Prostate gland (tissue), 2 donors: ENCODE results near the gene CDK14. TPM values are rescaled to one million over a fixed set of nuclear protein-coding genes. Genes with fewer than 3 reads are reported as not detected.
A peak's percentile ranks its signal among the peaks of the same experiment; 100 is the strongest.

Experiments used
- DNase-seq: peaks from one replicate; pipeline ENCODE4 v3.0.0-alpha.2; 2019; ENCODE audit warnings: low spot score
- H3K27ac ChIP-seq, 2 donors: fragments of 200-600 bp; sonication (generic); 2 replicates each; pipeline ENCODE4 v1.5.1; 2017 to 2019
- H3K27me3 ChIP-seq: fragments of 200-600 bp; sonication (generic); replicated peaks from 2 replicates; pipeline ENCODE4 v1.5.1; 2019; ENCODE audit not compliant: insufficient read depth
- H3K36me3 ChIP-seq, 2 donors: fragments of 200-600 bp; sonication (generic); 1 replicate in 1 of 2; 2 replicates in 1 of 2; pipeline versions ENCODE4 v1.5.1 to v1.8.1; 2017 to 2019
- H3K4me1 ChIP-seq: fragments of 200-600 bp; sonication (generic); replicated peaks from 2 replicates; pipeline ENCODE4 v1.5.1; 2019
- H3K4me3 ChIP-seq, 2 donors: fragments of 200-600 bp; sonication (generic); 2 replicates each; pipeline ENCODE4 v1.5.1; 2017 to 2019
- H3K9me3 ChIP-seq: fragments of 200-600 bp; sonication (generic); 2 replicates; pipeline ENCODE4 v1.5.1; 2017
- POLR2A ChIP-seq: fragments of 450-650 bp; IDR thresholded peaks from one replicate; pipeline ENCODE4 v1.6.1; 2016; ENCODE audit warnings: antibody characterized with exemption, mild to moderate bottlenecking
- POLR2AphosphoS5 ChIP-seq: sonication (generic); formaldehyde crosslinking; IDR thresholded peaks from one replicate; pipeline ENCODE4 v1.6.1; 2017; ENCODE audit warnings: antibody characterized with exemption
- WGBS: methylation state at CpG from one replicate; pipeline ENCODE4 v1.1.5; 2018; 5-methylcytosine and 5-hydroxymethylcytosine counted together
- intact Hi-C: fragments of 100-400 bp; cut with DNase I; formaldehyde crosslinking; loops from one replicate; pipeline ENCODE4 v1.14.2; 2022
- total RNA-seq, 2 donors: library from RNA; depleted of rRNA; stranded (reverse); fragments of >200 nt; gene quantifications; one replicate each; pipeline ENCODE4 v1.1.0, GENCODE V29; 2016
- TF ChIP-seq, protein P1 (sequence below), 4 experiments: fragments of 200-600 bp in 2 of 4; fragments of 450-650 bp in 2 of 4; sonication (generic) in 2 of 4; IDR thresholded peaks; 1 replicate in 3 of 4; 2 replicates in 1 of 4; pipeline ENCODE4 v1.5.1; 2016 to 2019; ENCODE audit warnings: antibody characterized with exemption in 4 of 4, mild to moderate bottlenecking in 2 of 4, moderate library complexity in 2 of 4

CDK14 gene
- total RNA-seq, 2 donors from 2014 or later = 13.7 to 20.7 TPM

DNA sequence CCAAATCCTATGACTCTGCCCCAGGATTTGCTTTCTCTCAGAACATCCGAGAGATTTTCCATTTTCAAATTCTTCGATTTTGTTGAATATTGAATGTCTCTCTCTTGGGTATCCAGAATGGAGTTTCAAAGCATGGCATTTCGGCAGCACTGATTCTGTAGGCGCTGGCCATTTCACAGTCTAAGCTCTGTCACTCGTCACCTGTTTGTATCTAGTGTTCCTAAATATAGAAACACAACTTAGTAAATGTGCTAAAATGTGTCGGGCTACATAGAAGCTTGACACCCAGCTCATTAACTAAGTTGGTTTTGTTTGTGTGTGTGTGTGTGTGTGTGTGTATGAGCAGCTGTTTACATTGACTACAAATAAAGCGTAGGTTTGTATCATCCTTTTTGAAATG lies 494.6 kb downstream of the CDK14 start:
- intact Hi-C loops = no loop called here
- H3K36me3 ChIP-seq = no peaks in the 10 kb centered on the region
- H3K27ac ChIP-seq = no peak overlapping the region
- no peaks in the 10 kb centered on the region for H3K9me3 ChIP-seq
- 93% methylated on average over 7 of the region's 7 CpGs for WGBS
- H3K4me1 ChIP-seq = no peaks in the 10 kb centered on the region
- H3K4me3 ChIP-seq = no peak overlapping the region
- H3K27me3 ChIP-seq = no peaks in the 10 kb centered on the region
- no peak for DNase-seq
- TF ChIP-seq, protein P1, sequence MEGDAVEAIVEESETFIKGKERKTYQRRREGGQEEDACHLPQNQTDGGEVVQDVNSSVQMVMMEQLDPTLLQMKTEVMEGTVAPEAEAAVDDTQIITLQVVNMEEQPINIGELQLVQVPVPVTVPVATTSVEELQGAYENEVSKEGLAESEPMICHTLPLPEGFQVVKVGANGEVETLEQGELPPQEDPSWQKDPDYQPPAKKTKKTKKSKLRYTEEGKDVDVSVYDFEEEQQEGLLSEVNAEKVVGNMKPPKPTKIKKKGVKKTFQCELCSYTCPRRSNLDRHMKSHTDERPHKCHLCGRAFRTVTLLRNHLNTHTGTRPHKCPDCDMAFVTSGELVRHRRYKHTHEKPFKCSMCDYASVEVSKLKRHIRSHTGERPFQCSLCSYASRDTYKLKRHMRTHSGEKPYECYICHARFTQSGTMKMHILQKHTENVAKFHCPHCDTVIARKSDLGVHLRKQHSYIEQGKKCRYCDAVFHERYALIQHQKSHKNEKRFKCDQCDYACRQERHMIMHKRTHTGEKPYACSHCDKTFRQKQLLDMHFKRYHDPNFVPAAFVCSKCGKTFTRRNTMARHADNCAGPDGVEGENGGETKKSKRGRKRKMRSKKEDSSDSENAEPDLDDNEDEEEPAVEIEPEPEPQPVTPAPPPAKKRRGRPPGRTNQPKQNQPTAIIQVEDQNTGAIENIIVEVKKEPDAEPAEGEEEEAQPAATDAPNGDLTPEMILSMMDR (IDR thresholded peaks at IDR 0.05) = no peak
- TF ChIP-seq POLR2AphosphoS5 (no peak), POLR2A (no peak)

DNA sequence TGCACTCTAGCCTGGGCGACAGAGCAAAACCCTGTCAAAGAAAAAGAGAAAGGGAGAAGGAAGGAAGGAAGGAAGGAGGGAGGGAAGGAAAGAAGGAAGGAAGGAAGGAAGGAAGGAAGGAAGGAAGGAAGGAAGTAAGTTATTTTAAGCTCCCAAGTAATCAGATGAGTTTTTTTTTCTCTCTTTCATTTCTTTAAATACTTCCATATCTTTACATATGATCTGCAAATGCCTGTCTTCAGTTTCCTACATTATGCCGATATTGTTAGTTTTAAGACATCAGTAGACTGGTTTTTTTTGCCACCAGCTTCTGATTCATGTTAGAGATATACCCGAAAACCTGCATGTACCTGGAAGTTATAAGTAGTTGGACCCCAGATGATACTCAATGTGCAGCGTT lies 495.5 kb downstream of the CDK14 start:
- intact Hi-C loops = no loop called here
- H3K4me1 ChIP-seq = no peaks in the 10 kb centered on the region
- H3K27ac ChIP-seq = no peak overlapping the region
- WGBS = 56% methylated on average over 4 of the region's 4 CpGs
- H3K9me3 ChIP-seq = no peaks in the 10 kb centered on the region
- H3K4me3 ChIP-seq = no peak overlapping the region
- H3K36me3 ChIP-seq = no peaks in the 10 kb centered on the region
- H3K27me3 ChIP-seq = no peaks in the 10 kb centered on the region
- no peak for TF ChIP-seq POLR2AphosphoS5
- no peak for DNase-seq

DNA sequence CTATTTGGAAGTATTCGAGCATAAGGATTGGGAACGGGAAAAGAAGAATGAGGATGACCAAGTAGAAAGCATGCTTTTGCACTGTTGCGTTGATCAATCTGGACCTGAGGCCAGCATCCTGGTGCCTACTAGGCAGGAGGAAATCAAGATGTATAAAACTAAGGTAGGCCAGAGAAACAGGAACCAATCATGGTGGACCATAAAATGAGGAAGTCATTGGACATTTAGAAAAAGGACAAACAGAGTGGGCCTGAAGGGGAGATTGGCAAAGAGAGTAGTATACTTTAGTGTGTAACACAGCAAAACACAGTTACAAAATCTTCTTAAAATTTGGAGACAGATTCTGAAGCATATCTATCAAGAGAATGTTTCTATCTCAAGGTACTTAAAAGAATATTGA lies 497.1 kb downstream of the CDK14 start:
- no peaks in the 10 kb centered on the region for H3K36me3 ChIP-seq

DNA sequence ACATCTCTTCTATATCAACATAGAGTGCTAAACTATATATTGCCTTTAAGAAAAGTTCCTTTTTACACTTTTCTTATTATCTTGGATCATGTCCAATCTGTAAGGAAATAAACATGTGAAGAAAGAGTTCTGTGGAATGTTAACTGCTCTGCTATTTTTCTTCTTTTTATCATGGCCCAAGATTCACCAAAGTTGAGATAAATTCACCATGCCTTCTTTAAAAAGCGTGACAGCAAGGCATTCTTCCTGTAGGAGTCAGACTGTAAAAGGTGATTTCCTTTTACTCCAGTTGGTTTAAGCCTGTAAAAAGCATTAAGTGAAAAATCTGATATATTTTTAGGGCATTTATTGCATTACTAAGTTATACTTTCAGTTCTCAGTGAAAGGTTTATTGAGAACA lies 502.4 kb downstream of the CDK14 start:
- no peak for DNase-seq
- TF ChIP-seq, protein P1 (IDR thresholded peaks at IDR 0.05) = no peak
- TF ChIP-seq POLR2AphosphoS5 (no peak), POLR2A (no peak)
- Histone ChIP-seq H3K27ac (no peak overlapping the region), H3K27me3 (no peaks in the 10 kb centered on the region), H3K9me3 (no peaks in the 10 kb centered on the region), H3K36me3 (no peaks in the 10 kb centered on the region), H3K4me1 (peaks cover 3% of the 10 kb centered on the region), H3K4me3 (no peak overlapping the region)
- WGBS = 47% methylated on average over 1 of the region's 1 CpG
- intact Hi-C loops = no loop called here

More for the DNA sequence above, 497.1 kb downstream of the CDK14 start:
- H3K27ac ChIP-seq = no peak overlapping the region
- intact Hi-C loops = no loop called here
- H3K4me1 ChIP-seq = no peaks in the 10 kb centered on the region
- no peak for DNase-seq
- no peak for TF ChIP-seq POLR2A
- TF ChIP-seq, protein P1 (IDR thresholded peaks at IDR 0.05) = no peak
- no peak for TF ChIP-seq POLR2AphosphoS5
- WGBS = 97% methylated on average over 3 of the region's 3 CpGs
- no peaks in the 10 kb centered on the region for H3K9me3 ChIP-seq
- H3K27me3 ChIP-seq = no peaks in the 10 kb centered on the region
- no peak overlapping the region for H3K4me3 ChIP-seq

DNA sequence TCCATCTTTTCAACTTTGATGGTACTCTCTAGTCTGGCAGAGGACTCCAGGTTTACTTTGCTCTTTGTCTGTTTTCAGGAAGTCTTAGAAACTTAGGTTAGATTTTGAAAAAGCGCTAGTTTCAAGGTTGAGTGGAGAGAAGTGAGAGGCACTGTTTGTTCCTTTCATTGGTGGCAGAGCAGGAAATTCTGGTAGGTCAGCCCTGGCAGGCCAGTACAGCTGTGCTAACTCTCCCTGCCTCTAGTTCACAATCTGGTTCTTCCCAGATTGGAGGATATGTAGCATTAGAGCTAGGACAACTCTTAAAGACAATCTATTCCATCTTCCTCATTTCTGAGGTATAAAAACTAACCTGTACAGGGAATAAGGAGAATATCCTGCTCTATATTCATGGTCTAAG lies 507.2 kb downstream of the CDK14 start:
- WGBS = 60% methylated on average over 1 of the region's 1 CpG
- intact Hi-C loops = no loop called here

More for the DNA sequence above, 507.2 kb downstream of the CDK14 start:
- Histone ChIP-seq H3K4me1 (peaks cover 3% of the 10 kb centered on the region), H3K27me3 (no peaks in the 10 kb centered on the region), H3K4me3 (no peak overlapping the region), H3K36me3 (no peaks in the 10 kb centered on the region), H3K9me3 (no peaks in the 10 kb centered on the region), H3K27ac (peak overlapping the region in 1 of 2 donors; percentile 53)
- DNase-seq = peak; percentile 46
- TF ChIP-seq, protein P1 (IDR thresholded peaks at IDR 0.05) = no peak
- TF ChIP-seq POLR2AphosphoS5 = peak; percentile 62
